Activated T-helper 1 cell treated with anti-CD3 and anti-CD28 coated beads, Interleukin-12 subunit alpha, Interleukin-12 subunit beta, Interleukin-2, Interleukin-4 antibody, amounts not matched to agents 30 ng/mL and 10 ng/mL and 1 ng/mL, durations not matched to agents 14 hours and 24 hours and 36 hours (primary cell): ENCODE results near the gene PHACTR1. TPM values are rescaled to one million over a fixed set of nuclear protein-coding genes. Genes with fewer than 3 reads are reported as not detected.

Experiments used
- DNase-seq: peaks from one replicate; pipeline ENCODE4 v3.0.0; 2021; ENCODE audit warnings: low spot score
- H3K27ac Mint-ChIP-seq: one replicate; pipeline ENCODE4 v1.8.0; 2021; ENCODE audit warnings: mild to moderate bottlenecking, mixed read lengths
- H3K27me3 Mint-ChIP-seq: one replicate; pipeline ENCODE4 v1.8.0; 2022; ENCODE audit warnings: mild to moderate bottlenecking, moderate library complexity, mixed read lengths; ENCODE audit not compliant: insufficient read depth
- H3K36me3 Mint-ChIP-seq: one replicate; pipeline ENCODE4 v1.8.0; 2021; ENCODE audit warnings: low read depth, mixed read lengths
- H3K4me1 Mint-ChIP-seq: one replicate; pipeline ENCODE4 v1.8.0; 2021; ENCODE audit warnings: low read depth, mixed read lengths
- H3K4me3 Mint-ChIP-seq: one replicate; pipeline ENCODE4 v1.8.0; 2021; ENCODE audit warnings: mild to moderate bottlenecking, moderate library complexity, mixed read lengths
- H3K9me3 Mint-ChIP-seq: one replicate; pipeline ENCODE4 v1.8.0; 2021; ENCODE audit warnings: mixed read lengths
- intact Hi-C: fragments of 100-400 bp; cut with micrococcal nuclease; formaldehyde crosslinking; loops from one replicate; pipeline ENCODE4 v1.15.1; 2024
- total RNA-seq: library from RNA; stranded (reverse); gene quantifications from 2 replicates; pipeline ENCODE4 v1.2.3, GENCODE V29; 2022

Gene PHACTR1
- total RNA-seq, 1 donor from 2014 or later = 0.44 TPM

DNA sequence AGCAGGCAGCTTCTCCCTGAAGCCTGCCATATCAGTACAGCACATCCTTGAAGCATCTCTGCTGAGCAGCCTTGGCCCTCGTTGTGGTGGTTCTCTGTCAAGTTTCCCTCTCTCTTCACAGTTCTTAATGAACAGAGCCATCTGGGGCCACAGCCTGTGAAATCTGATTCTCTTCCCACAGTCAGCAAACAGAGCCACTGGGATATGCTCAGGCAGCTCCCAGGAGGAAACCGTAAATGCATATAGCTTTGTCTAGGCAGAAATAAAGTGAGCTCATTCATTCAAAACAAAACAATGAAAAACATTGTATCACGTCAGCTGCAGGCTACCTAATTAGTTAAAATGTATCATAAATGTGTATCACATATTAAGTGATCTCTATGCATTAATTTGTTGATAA, 531.5 kb downstream of the PHACTR1 start:
- no peak overlapping the region for H3K4me3 Mint-ChIP-seq
- peaks cover 1% of the 10 kb centered on the region for H3K36me3 Mint-ChIP-seq
- H3K9me3 Mint-ChIP-seq = no peaks in the 10 kb centered on the region
- DNase-seq = no peak
- intact Hi-C loops = no loop called here
- H3K27ac Mint-ChIP-seq = no peak overlapping the region
- H3K4me1 Mint-ChIP-seq = no peaks in the 10 kb centered on the region
- peaks cover 4% of the 10 kb centered on the region for H3K27me3 Mint-ChIP-seq

DNA sequence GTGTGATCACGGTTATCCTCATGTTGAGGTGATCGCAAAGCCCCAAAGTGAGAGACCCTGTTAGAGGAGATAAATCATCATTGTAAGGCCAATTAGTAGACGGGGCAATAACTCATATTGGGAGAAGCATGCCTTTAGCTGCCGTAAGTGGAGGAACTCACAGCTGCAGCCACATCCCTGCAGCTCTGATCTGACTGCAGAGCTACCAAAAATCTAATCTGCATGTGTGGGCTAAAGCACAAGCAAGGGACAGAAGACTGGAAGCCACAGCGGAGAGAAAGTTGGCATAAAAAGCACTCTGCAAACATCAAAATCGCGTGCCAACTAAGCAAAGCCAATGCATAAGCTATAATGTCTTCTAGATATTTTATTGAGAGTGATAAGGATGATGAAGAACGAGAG, 532.0 kb downstream of the PHACTR1 start:
- peaks cover 4% of the 10 kb centered on the region for H3K27me3 Mint-ChIP-seq
- H3K4me3 Mint-ChIP-seq = no peak overlapping the region
- H3K36me3 Mint-ChIP-seq = peaks cover 1% of the 10 kb centered on the region
- no peak overlapping the region for H3K27ac Mint-ChIP-seq
- intact Hi-C loops = no loop called here
- no peak for DNase-seq
- no peaks in the 10 kb centered on the region for H3K4me1 Mint-ChIP-seq
- no peaks in the 10 kb centered on the region for H3K9me3 Mint-ChIP-seq

DNA sequence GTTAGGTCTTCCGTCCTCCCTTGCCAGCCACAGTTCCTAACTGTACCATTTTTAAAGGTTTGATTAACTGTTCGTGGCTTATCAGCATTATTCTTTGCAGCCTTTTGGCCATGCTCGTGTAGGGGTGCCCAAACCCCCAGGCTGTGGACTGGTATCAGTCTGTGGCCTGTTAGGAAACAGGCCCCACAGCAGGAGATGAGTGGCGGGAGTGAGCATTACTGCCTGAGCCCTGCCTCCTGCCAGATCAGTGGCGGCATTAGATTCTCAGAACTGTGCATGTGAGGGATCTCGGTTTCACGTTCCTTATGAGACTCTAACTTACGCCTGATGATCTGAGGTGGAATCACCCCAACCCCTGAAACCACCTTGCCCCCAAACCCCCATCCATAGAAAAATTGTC, 532.4 kb downstream of the PHACTR1 start:
- Mint-ChIP-seq H3K36me3 (peaks cover under 1% of the 10 kb centered on the region), H3K4me3 (no peak overlapping the region), H3K27me3 (peaks cover 4% of the 10 kb centered on the region), H3K27ac (no peak overlapping the region), H3K4me1 (no peaks in the 10 kb centered on the region), H3K9me3 (no peaks in the 10 kb centered on the region)
- intact Hi-C loops = no loop called here
- DNase-seq = no peak

DNA sequence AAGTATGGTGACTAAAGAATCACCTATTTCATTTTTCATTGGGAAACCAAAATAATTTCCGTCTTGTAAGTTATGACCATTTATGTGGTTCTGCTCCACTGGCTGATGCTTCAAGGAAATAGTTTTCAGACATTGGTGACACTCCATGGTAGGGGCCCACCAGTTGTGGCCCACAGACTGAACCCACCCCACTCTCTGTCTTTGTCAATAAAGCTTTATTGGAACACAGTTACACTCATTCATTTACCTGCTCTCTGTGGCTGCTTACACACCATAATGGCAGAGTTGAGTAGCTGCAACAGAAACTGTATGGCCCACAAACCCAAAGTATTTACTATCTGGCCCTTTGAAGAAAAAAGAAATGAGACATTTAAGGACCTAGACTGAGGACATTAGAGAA, 533.2 kb downstream of the PHACTR1 start:
- Mint-ChIP-seq H3K4me3 (no peak overlapping the region), H3K36me3 (no peaks in the 10 kb centered on the region), H3K4me1 (no peaks in the 10 kb centered on the region), H3K27ac (no peak overlapping the region), H3K9me3 (no peaks in the 10 kb centered on the region), H3K27me3 (peaks cover 4% of the 10 kb centered on the region)
- intact Hi-C loops = no loop called here
- DNase-seq = no peak

DNA sequence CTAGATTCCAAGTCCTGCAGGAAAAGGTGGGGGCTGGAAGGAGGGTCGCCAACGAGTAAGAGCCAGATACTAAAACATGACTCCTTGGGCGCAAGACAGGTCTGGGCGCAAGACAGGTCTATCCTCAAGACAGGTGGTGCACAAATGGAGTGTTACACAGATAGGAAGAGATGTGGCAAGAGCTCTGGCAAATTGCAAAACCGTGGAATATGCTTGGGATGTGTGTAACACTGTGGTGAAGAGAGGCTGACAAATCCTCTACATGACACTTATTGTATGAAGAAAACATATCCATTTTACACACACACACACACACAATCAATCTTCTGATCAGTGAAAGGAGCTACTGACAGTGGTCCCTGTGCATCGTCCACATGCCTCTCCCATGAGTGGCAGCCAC, 534.1 kb downstream of the PHACTR1 start:
- Mint-ChIP-seq H3K27me3 (peaks cover 4% of the 10 kb centered on the region), H3K4me1 (no peaks in the 10 kb centered on the region), H3K27ac (no peak overlapping the region), H3K4me3 (no peak overlapping the region), H3K9me3 (no peaks in the 10 kb centered on the region), H3K36me3 (no peaks in the 10 kb centered on the region)
- intact Hi-C loops = no loop called here
- no peak for DNase-seq

DNA sequence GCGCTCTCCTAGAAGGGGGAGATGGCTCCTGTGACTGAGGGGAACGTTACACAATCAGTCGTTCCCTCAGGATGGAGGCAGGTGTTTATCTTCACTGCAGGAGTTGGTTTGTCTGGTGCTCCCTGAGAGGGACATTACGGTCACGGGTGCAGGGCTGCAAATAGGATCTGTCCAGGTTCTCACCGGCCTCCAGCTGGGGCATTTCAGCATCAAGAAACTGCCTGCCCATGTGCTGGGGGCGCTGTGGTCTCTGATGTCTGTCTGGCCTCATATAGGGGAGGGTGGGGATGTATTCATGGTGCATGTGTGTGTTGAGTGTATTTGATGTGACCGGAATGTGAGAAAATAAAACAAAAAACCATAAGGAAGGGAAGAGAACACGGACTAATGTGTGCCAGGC, 534.7 kb downstream of the PHACTR1 start:
- no peak for DNase-seq
- intact Hi-C loops = no loop called here
- Mint-ChIP-seq H3K36me3 (no peaks in the 10 kb centered on the region), H3K9me3 (no peaks in the 10 kb centered on the region), H3K4me3 (no peak overlapping the region), H3K27ac (no peak overlapping the region), H3K4me1 (no peaks in the 10 kb centered on the region), H3K27me3 (peaks cover 4% of the 10 kb centered on the region)

DNA sequence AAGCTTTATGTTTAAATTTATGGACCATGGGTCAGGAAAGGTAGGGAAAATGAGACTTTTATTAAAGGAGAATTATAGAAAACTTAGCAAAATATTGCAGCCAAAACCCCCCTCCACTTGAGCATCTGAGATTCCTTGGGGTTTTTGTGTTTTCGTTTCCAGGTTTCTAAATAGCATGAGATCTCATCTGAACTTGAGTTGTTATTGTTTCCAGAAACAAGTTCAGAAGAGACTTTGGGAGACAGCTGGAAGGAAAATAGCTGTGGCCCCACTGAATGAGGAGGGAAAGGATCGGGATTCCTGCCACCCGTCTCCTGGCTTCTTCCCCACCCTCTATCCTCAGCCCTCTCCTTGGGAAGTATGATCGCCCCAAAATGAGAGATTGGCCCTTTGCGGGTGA, 536.2 kb downstream of the PHACTR1 start:
- no peak for DNase-seq
- no peaks in the 10 kb centered on the region for H3K36me3 Mint-ChIP-seq
- no peaks in the 10 kb centered on the region for H3K4me1 Mint-ChIP-seq
- H3K4me3 Mint-ChIP-seq = no peak overlapping the region
- no peak overlapping the region for H3K27ac Mint-ChIP-seq
- peaks cover 2% of the 10 kb centered on the region for H3K27me3 Mint-ChIP-seq
- intact Hi-C loops = no loop called here
- H3K9me3 Mint-ChIP-seq = no peaks in the 10 kb centered on the region

DNA sequence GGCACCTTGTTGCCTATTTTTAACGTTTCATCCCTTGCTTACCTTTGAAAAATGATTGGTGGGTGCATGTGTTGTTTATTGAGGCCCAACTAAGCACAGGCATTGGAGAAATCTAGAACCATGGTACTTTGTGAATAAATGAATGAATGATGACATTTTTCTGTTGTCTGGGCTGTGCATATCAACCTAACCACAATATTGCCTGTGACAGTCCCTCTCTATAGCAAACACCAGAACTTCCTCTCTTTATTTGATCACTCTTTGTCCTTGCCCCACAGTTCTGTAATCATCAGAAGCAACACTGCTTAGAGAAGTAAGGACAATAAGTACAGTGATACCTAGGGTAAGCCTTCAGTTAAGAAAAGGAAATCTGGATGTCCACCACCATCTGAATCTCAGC, 536.7 kb downstream of the PHACTR1 start:
- Mint-ChIP-seq H3K4me1 (no peaks in the 10 kb centered on the region), H3K9me3 (no peaks in the 10 kb centered on the region), H3K27me3 (peaks cover 2% of the 10 kb centered on the region), H3K36me3 (no peaks in the 10 kb centered on the region), H3K27ac (no peak overlapping the region), H3K4me3 (no peak overlapping the region)
- intact Hi-C loops = no loop called here
- DNase-seq = no peak

DNA sequence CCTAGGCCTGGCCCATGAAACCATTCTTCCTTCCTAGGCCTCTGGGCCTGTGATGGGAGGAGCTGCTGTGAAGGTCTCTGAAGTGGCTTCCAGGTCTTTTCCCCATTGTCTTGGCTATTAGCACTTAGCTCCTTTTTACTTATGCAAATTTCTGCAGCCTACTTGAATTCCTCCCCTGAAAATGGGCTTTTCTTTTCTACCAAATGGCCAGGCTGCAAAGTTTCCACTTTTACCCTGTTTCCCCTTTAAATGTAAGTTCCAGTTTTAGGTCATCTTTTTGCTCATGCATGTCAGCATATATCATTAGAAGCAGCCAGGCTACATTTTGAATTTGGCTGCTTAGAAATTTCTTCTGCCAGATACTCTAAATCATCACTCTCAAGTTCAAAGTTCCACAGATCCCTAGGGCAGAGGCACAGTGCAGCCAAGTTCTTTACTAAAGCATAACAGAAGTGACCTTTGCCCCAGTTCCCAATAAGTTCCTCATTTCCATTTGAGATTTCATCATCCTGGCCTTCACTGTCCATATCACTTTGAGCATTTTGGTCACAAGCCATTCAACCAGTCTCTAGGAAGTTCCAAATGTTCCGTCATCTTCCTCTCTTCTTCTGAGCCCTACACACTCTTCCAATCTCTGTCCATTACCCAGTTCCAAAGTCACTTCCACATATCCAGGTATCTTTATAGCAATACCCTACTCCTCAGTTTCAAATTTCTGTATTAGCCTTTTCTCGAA, 539.9 kb downstream of the PHACTR1 start:
- no peaks in the 10 kb centered on the region for H3K27me3 Mint-ChIP-seq
- H3K36me3 Mint-ChIP-seq = no peaks in the 10 kb centered on the region
- no peak overlapping the region for H3K27ac Mint-ChIP-seq
- no peaks in the 10 kb centered on the region for H3K9me3 Mint-ChIP-seq
- intact Hi-C loops = no loop called here
- no peak for DNase-seq
- no peak overlapping the region for H3K4me3 Mint-ChIP-seq
- H3K4me1 Mint-ChIP-seq = peaks cover 3% of the 10 kb centered on the region

DNA sequence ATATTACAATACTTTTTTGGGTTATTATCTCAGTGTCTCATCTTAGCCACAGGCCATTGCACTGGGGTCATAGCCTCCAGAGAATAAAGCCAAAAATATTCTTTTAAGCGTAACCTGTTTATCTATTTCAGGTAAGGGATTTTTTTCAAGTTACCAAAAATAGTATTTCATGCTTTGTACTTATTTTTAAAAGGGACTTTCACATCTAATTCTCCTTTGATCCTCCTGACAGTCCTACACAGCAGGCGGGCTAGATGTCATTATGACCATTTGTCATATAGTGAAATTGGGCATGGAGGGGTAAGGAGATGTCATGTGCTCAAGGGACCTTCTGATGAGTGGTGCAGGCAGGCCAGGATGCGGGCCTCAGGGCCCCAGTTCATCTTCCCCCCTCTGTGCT, 542.8 kb downstream of the PHACTR1 start:
- Mint-ChIP-seq H3K27ac (no peak overlapping the region), H3K27me3 (no peaks in the 10 kb centered on the region), H3K9me3 (no peaks in the 10 kb centered on the region), H3K4me3 (no peak overlapping the region), H3K4me1 (peaks cover 8% of the 10 kb centered on the region), H3K36me3 (no peaks in the 10 kb centered on the region)
- no peak for DNase-seq
- intact Hi-C loops = no loop called here

DNA sequence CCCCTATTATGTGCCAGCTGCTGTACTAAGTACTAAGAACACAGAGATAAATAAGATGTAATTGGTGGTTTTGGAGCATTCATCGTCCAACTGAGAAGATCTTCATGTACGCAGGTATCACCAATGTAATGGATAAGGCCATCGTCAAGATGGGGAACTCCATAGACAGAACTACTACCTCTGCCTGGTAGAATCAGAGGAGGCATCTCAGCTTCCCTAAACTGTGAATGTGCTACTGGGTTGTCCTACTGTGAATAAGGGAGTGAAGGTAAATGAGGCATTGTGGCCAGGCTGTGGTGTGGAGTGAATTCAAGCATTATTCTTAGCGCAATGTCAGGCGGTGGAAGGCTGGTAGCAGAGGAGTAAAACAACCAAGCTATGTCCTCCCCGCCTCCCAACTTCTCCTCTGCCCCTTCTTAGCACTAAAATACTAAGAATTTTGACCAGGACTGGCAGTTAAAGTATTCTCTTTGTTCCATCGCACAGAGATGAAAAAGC, 543.6 kb downstream of the PHACTR1 start:
- no peak for DNase-seq
- no peaks in the 10 kb centered on the region for H3K36me3 Mint-ChIP-seq

DNA sequence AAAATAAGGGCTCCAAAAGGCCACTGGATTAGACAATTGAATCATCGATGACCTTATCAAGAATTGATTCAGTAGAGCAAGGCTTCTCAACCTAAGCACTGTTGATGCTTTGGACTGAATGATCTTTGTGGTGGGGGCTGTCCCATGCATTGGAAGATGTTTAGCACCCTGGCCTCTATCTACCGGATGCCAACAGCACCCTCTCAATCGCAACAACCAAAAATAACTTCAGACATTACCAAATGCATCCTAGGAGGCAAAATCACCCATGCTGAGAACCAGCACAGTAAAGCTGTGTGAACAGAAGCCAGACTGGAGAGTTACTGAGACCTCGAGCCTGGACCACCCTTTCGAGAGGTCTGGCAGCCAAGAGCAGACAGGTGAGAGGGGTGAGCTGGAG, 544.3 kb downstream of the PHACTR1 start:
- Mint-ChIP-seq H3K27me3 (no peaks in the 10 kb centered on the region), H3K9me3 (no peaks in the 10 kb centered on the region), H3K27ac (no peak overlapping the region), H3K4me3 (no peak overlapping the region), H3K4me1 (peaks cover 8% of the 10 kb centered on the region), H3K36me3 (no peaks in the 10 kb centered on the region)
- intact Hi-C loops = no loop called here
- no peak for DNase-seq

More for the DNA sequence above, 543.6 kb downstream of the PHACTR1 start:
- Mint-ChIP-seq H3K27ac (no peak overlapping the region), H3K4me1 (peaks cover 8% of the 10 kb centered on the region), H3K27me3 (no peaks in the 10 kb centered on the region), H3K4me3 (no peak overlapping the region), H3K9me3 (no peaks in the 10 kb centered on the region)
- intact Hi-C loops = no loop called here

DNA sequence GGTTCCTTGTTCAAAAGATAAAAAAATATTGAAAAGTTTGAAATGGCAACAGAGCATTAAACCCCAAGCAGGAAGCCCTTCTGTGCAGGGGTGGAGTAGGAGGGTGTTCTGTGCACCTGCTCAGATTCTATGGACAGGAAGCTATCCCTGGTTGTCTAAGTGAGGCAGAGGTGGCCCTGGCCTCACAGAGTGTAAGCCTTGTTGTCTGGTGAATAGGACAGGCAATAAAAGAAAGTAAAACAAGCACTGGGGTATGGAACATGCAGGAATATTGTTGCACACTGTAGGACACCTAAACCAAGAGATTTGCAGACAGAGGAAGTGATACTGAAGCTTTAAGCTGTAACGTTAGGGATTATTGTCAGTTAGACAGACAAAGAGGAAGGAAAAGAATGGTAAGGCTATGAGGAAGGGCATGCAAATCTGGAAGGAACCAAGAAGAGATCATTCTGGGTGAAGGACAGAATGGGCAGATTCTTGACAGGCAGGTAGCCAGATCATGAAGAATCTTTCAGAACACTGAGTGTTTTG, 545.0 kb downstream of the PHACTR1 start:
- H3K4me1 Mint-ChIP-seq = peaks cover 8% of the 10 kb centered on the region
- H3K9me3 Mint-ChIP-seq = no peaks in the 10 kb centered on the region
- H3K27ac Mint-ChIP-seq = no peak overlapping the region
- DNase-seq = no peak
- no peaks in the 10 kb centered on the region for H3K27me3 Mint-ChIP-seq
- H3K36me3 Mint-ChIP-seq = no peaks in the 10 kb centered on the region
- no peak overlapping the region for H3K4me3 Mint-ChIP-seq
- intact Hi-C loops = no loop called here
